Measurements from ENCODE around the gene RBMXL2.

The RBMXL2 gene

GRCh38 chr11:7088921-7089320 is at the start of gene RBMXL2:
Gene RBMXL2 (plus strand): TSS chr11:7088998. CDS start chr11:7089121, 123 bp downstream.
- no peak for DNase-seq

GRCh38 chr11:7046474-7047175 is 42.2 kb upstream of the RBMXL2 start:
- DNase-seq = no peak

- DNase-seq = no peak
Measured at GRCh38 chr11:7050191-7050590, 38.6 kb upstream of the RBMXL2 start.

- DNase-seq = no peak
Measured at GRCh38 chr11:7056828-7057513, 31.8 kb upstream of the RBMXL2 start.

- no peak for DNase-seq
Measured at GRCh38 chr11:7057641-7058040, 31.2 kb upstream of the RBMXL2 start.

GRCh38 chr11:7060868-7061267 is 27.9 kb upstream of the RBMXL2 start:
- no peak for DNase-seq

GRCh38 chr11:7062534-7062933 is 26.3 kb upstream of the RBMXL2 start:
- no peak for DNase-seq

- DNase-seq = no peak
Measured at GRCh38 chr11:7072401-7073028, 16.3 kb upstream of the RBMXL2 start.

GRCh38 chr11:7077101-7077500 is 11.7 kb upstream of the RBMXL2 start:
- DNase-seq = no peak

- no peak for DNase-seq
Measured at GRCh38 chr11:7079545-7080135, 9.2 kb upstream of the RBMXL2 start.

- no peak for DNase-seq
Measured at GRCh38 chr11:7080900-7081299, 7.9 kb upstream of the RBMXL2 start.

- DNase-seq = no peak
Measured at GRCh38 chr11:7081441-7081840, 7.4 kb upstream of the RBMXL2 start.

GRCh38 chr11:7089328-7090251 is 792 bp downstream of the RBMXL2 start:
- no peak for DNase-seq

- peak; percentile 8 for DNase-seq
Measured at GRCh38 chr11:7098235-7098832, 9.5 kb downstream of the RBMXL2 start.

GRCh38 chr11:7115780-7116179 is 27.0 kb downstream of the RBMXL2 start:
- no peak for DNase-seq

GRCh38 chr11:7116370-7116769 is 27.6 kb downstream of the RBMXL2 start:
- DNase-seq = no peak

- DNase-seq = no peak
Measured at GRCh38 chr11:7138051-7138450, 49.3 kb downstream of the RBMXL2 start.
